Activated CD4-positive, alpha-beta T cell treated with anti-CD3 and anti-CD28 coated beads, Interleukin-2, amount 50 U/mL, for 1 hour (primary cell): Measurements from ENCODE around the gene TGFBR2.
A peak's percentile ranks its signal among the peaks of the same experiment; 100 is the strongest.

Source experiments
- DNase-seq: peaks from one replicate; pipeline ENCODE4 v3.0.0-alpha.2; 2020

TGFBR2 gene

DNA sequence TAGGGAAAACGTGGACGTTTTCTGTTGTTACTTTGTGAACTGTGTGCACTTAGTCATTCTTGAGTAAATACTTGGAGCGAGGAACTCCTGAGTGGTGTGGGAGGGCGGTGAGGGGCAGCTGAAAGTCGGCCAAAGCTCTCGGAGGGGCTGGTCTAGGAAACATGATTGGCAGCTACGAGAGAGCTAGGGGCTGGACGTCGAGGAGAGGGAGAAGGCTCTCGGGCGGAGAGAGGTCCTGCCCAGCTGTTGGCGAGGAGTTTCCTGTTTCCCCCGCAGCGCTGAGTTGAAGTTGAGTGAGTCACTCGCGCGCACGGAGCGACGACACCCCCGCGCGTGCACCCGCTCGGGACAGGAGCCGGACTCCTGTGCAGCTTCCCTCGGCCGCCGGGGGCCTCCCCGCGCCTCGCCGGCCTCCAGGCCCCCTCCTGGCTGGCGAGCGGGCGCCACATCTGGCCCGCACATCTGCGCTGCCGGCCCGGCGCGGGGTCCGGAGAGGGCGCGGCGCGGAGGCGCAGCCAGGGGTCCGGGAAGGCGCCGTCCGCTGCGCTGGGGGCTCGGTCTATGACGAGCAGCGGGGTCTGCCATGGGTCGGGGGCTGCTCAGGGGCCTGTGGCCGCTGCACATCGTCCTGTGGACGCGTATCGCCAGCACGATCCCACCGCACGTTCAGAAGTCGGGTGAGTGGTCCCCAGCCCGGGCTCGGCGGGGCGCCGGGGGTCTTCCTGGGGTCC is at the start of gene TGFBR2:
Gene TGFBR2, plus strand, starts transcription at position 301 of the 731 bp plus-strand sequence. Its CDS starts 283 bp downstream, at position 584.
- peak; percentile 81 for DNase-seq

DNA sequence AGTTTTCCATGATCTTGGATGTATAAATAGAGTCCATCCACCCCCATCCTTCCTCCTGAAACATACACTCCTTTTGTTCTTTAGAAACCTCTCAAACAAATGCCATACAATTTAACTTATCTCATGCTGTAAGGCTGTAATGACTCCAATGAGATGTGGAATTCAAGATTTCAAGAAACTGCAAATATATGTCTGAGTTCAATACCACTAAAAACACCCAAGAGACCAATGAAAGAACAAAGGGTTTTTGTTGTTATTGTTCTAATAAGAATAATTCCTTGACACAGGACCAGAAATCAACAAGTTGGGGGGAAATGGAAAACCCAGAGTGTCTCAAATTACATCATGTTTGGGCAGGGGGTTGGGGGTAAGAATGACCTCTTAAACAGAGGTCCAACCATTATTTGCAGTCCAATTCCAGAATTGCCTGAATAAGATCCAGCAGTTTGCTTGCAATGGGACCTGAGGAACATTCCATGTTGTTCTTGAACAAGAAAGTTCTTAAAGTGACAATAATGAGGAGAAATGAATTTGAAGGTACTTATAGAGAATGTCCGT is 48.6 kb upstream of the TGFBR2 start:
- no peak for DNase-seq

DNA sequence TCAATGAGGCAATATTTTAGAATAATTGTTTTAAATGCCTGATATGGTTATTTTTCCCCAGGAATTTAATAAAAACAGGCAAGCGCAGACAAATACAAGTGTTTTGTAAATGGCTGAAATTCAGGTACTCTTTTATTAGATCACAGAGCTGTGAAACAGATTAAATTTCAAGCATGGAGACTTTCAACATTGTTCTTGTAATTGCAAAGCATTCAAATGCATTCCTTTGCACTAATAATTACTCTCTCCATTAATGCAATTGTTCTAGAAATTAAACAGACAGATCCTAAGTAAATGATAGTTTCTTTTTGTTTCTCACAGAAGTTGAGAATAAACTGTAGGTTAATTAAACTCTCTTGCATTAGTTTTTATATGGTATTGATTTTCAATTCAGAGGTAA is 42.4 kb upstream of the TGFBR2 start:
- no peak for DNase-seq

DNA sequence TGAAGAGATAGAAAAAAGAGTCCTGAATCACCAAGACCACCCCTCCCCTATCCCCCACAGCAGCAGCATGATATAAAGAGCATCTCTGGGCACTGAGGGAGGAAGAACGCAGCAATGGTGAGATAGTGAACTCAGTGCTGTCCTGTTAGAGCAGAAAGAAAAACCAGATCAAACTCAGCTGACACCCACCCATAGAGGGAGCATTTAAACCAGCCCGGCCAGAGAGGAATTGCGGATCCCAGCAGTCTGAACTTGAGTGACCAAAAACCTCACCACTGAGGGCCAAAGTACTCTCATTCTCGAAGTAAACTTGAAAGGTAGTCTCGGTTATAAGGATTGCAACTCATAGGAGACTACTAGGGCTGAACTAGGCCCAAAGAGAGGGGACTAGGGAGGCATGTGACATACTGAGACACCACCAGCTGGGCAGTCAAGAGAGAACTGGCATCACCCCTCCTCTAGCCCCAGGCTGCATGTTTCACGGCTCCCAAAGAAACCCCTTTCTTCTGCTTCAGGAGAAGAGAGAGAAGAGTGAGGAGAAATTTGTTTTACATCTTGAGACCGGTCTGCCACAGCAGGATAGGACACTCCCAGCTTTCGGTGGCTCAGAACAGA is 39.2 kb upstream of the TGFBR2 start:
- DNase-seq = no peak

DNA sequence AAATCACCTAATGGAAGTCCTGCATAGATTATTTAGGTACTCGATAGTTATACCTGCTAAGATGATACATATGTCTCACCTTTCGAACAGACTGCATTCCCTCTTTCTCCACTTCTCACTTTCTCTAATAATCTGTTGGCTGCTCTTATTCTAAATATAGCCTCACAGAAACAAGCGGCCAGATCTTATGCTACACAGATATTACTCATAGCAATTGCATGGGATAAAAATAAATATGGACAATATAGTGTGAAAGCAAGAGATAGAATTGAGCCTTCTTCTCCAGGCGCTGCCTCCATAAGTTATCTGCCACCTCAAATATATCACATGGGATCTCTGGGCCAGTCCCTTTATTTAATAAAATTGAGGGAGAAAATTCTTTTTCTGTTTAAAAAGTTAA is 29.5 kb upstream of the TGFBR2 start:
- DNase-seq = no peak

DNA sequence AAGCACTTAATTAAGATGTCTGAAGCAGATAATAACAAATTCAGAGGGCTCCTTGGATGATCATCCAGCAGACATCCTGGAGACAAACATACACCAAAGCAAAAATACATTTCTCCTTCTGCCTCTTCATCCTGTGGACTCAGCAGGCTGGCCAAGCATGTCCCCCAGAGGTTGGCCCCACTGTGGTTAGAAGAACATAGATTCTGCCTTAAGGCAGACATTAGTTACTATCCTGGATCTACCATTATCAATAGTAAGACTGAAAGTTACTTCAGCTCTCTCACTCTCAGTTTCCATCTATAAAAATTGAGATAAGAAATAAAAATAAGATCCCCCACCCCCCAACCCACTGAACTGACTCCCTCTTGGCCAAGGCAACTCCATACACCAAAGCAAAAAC is 28.6 kb upstream of the TGFBR2 start:
- DNase-seq = no peak

DNA sequence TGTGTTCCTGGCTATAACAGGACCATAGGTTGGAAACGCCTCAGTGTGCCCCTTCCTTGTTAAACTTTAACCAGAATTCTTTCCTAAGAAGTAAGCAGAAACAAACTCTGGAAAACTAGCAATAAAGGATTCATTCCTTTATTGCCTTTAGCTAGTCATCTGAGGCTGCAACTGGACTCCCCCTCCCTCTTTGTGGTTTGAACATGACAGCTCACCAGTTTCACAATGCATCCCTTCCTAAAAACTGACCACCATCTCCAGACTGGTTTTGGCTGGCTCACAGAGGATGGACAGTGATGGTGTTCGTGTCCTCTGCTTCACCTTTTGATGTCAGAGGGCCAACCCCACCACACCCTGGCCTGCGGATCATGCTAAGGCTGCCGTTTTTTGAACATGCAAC is 27.9 kb upstream of the TGFBR2 start:
- no peak for DNase-seq

DNA sequence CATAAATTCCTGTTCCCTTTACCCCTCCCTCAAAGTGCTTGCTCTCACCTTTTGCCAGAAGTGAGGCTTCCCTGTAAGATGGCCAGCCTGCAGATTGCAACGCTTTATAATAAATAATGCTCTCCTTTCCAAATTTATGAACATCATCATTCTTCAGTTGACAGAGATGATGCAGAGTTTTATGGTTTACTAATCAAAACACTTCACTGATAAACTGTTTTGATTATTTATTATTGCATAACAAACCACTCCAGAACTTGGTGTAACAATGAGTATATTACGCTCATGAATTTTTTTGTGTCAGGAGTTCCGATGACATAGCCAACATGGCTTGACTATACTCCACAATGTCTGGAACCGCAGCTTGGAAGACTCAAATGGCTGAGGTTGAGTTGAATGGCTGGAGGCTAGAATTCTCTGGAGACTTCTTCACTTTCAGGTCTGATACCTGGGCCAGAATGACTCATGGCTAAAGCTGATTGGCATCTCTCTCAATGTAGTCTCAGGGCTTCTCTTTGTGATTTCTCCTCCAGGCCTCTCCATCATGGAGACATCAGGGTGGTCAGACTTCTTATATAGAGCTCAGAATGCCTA is 27.3 kb upstream of the TGFBR2 start:
- DNase-seq = no peak

DNA sequence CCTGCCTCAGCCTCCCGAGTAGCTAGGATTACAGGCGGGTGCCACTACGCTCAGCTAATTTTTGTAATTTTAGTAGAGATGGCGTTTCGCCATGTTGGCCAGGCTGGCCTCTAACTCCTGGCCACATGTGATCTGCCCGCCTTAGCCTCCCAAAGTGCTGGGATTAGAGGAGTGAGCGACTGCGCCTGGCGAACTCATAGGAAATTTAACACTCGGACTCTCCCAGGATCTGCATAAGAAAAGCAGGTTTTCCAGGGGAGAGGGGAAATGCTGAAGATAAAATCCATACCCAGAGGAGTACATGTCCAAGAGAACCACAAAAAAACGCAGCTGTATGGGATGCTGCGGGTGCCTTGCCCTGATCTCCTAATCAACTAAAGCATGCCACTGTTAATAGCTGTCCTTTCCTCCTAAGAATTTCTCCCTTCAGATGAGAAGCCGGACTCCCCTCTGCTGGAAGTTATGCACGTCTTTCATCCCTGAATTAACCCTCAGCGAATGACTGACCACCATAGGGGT is 25.3 kb upstream of the TGFBR2 start:
- DNase-seq = no peak

DNA sequence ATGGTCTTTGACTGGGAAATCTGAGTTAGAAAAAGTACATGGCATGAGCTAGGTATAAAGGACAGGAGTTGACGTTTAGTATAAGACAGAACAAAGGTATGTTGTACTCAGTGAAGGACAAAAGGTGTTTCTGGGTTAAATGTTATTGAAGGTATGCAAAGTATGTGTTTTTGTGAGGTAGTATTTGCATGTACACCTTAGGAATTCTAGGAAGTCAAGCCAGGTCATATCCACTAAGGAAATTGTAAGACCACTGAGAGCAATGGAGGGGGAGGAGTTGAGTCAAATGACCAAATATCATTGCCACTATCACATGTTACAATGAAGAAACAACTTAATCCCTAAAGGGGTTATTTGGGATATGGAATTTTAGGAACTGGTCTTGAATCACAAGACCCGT is 24.4 kb upstream of the TGFBR2 start:
- DNase-seq = no peak

DNA sequence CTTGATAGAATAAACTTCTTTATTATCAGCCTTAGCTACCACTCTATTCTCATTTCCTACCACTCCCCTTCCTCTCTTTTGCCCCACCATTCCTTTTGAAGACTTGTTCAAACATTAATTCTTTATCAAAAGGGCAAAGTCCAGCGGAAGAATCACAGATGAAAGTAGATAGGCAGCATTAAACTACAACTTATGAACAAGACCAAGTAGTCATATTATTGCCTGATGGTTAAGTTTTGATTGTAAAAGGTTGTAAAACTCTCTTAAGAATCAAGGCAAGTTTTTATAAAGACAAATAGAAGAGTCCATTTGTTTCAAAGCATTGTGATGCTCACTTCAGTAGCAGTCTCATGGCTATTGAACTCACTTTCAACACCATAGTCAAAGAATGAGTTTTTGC is 22.4 kb upstream of the TGFBR2 start:
- DNase-seq = no peak

DNA sequence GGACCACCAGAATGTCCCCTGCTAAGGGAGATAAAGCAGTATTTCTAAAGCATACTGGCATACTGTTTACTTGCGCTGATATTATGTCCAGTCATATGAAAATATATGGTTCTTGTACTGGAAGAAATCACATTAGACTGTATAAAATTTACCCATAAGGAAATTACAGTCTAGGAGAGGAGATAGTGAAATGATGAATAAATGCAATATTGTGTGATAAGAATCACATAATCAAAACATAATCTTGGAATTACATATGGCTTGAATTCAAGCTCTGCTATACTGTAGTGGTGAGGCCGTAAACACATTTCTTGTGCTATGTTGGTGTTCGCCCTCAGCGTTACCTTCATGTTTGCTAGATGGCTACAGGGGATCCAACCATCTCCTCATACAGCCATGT is 20.7 kb upstream of the TGFBR2 start:
- no peak for DNase-seq

DNA sequence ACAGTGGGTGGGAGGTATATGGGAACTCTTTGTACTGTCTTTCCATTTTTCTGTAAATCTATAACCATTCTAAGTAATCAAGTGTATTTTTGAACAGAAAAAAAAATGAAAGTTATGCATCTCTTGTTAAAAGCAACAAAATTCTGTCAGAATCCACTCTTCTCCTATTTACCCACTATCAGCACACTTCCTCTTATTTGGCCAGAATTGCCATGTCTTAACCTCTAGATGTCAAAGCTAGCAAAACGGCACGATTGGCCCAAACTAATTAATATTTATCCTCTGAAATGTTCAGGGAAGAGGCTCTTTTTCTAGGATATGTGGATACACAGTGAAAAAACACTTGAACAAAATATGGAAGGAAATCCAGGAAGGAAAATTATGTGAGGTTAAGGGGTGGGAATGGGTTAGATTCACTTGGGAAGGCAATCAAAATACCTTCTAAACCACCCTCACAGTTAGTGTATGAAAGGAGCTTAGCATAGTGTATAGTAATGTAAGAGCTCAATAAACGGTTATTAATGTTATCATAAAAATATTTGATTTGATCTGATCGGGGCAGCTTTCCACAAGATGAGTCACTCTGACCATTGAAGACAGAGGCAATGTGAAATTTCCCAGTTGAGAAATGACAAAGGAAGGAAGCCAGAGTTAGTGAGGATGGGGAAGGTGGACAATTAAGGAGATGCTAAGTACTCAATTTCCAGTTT is 20.1 kb upstream of the TGFBR2 start:
- DNase-seq = no peak

DNA sequence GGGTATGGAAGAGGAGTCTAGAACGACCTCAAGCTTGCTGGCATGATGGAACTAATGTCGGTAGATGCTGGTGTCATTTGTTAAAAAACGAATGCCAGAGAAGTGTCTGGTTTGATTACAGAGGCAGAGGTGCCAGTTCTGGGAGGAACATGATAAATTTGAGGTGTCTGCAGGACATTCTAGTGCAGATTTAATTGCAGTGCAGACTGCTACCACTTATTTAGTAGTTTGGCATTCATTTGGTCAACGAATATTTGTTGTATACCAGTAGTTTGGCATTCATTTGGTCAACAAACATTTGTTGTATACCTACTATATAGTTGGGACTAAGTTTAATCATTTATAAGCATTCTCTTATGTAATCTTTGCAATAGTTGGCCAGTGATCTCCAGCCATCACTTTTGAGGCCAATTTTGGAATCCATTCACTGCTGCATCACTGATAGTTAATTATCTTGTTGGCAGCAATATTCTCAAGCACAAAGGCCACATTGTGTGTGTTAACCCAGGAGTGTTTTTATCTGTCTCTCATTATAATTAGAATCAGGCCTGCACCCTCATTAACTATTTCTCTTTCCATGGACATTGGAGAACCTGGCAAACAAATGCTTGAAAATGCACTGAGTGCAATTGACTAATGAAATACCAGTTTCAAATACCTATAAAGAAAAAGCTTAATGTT is 19.5 kb upstream of the TGFBR2 start:
- DNase-seq = no peak

DNA sequence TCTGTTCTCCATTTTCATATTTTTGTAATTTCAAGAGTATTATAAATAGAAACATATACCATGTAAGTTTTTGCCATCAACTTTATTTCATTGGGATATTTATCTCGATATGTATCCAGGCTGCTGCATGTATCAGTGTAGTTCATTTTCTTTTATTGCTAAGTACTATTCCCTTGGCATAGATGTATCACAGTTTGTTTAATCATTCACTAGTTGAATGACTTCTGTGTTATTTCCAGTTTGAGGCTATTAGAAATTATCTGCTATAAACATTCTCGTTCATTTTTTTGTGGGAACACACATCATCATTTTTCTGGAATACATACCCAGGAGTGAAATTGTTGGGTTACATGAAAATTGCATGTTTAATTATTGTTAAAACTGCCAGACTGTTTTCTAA is 18.5 kb upstream of the TGFBR2 start:
- DNase-seq = no peak

DNA sequence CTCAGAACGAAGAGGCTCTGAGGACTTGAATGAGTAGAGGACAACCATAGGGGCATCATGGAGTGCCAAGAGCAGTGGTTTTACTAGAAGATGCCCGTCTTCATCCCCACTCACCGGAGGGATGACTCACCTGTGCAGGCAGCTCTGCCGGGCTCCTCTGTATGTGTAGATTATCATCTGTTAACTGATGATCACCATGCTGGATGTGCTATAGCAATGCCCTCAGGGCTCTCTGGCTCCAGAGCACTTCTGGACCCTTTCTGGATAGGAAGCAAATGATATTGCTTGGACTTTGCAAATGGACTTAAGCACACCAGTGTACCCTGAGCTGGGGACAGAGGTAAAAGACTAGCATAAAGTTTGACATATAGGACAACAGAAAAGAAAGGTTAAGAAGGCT is 10.2 kb upstream of the TGFBR2 start:
- DNase-seq = no peak

DNA sequence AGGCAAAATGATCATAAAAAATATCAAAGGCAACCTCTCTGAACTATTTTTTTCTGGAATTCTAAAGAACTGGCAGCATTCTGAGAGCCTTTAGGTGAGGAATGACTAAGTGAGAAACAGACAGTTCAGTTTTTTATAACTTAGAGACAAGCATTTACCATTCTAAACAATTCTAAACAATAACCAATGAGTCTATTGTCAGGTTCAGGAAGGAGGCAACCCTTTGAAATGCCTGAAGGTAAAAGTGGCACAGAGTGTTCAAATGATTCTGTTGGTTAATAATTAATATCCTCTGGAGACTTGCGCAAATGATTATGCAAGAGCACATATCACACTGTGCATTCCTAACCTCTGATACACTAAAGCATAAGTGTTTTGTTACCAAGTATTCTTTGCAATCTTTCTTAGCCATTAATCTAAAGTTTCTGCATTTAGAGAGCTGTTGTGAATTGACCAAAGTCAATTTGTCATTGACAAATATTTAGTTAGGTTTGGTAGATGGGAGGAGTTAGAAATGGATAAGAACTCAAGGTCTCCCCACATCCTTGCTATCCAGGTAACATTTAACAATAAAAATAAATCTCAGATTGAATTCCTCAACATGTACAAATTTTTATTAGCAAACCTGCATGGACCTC is 9.2 kb upstream of the TGFBR2 start:
- no peak for DNase-seq

DNA sequence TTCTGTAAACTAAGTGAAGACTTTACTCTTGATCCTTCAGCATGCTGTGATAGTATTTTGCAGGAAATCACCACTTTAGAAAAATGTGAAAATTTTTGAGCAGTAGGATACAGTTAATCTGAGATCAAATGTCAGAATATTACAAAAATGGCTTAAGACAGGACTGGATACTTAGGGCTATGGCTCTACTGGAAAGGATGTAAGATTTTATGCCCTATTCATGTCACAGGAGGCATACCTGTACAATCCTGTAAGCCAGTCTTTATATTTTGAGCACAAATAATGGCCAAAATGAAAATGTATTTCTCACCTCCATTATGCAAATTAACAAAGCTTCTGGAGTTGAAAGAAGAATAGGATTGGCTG is 8.6 kb upstream of the TGFBR2 start:
- DNase-seq = no peak

DNA sequence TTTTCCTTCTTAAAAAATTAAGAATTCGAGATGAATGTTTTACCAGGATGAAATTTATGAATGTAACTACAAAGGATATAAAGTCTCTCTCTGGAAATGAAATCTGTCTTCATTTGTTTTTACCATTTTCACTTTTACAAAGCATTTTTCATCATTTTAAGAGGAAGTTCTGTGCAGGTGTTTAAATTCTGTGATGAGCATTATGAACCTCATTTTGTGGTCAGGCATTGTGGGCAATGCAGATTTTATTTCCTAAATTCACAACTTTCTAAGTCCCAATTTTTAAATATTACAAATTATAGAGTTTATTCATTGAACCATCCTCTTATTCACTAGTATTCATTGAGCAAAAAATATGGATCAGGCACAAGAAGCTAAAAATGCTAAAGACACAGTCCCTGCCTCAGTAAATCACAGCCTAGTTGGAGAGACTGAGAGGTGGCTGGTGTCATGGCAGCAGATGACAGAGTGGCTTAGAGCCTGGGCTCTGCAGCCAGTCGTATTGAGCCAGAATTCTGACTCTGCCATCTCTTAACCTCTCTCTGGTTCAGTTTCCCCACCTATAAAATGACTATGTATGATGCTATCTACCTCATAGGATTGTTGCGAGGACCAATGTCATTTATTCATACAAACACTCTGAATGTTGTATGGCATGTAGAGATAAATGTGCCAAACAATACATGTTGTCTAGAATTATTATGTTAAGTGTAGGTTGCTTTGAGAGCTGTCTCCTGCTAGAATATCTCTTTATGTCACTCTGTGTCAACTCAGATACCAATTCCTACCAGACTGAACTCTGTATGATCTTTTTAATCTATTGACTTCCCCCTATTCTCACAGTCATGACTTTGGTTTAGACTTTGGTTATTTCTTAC is 7.5 kb upstream of the TGFBR2 start:
- DNase-seq = no peak

DNA sequence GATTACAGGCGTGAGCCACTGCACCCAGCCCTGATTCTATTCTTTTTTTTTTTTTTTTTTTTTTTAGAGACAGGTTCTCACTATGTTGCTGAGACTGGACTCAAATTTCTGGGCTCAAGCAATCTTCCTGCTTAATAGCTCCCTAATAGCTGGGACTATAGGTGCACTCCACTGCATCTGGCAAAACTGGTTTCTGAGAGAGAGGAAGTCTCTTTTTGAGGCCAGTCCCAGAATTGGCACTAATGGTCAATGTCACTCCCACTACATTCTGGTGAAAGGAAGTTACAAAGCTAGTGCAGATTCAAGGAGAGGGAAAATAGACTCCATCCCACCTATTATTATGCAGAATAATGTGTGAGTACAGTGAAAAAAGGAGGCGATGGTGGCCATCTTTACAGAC is 5.8 kb upstream of the TGFBR2 start:
- DNase-seq = no peak

DNA sequence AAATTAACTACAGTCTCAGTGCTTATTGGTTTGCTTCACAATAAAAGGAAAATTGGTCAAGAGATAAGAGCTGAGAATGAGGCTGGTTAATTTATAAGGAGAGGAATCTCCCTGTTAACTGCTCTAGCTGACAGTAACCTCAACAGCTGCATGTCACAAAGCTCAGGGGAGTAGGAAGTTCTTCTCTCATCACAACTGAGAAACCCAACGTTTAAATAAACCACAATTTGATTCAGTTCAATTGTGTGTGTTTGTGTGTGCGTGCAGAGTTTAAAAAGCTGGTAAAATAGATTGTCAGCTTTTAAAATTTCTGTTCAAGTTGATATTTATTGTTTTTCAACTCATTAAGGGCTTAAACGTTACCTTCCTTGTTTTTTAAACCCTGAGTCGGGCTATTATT is 3.5 kb upstream of the TGFBR2 start:
- no peak for DNase-seq
